Cerebellar nuclear complex (tissue), 1 donor: ENCODE data around the gene JPT1.

Experiments used
- DNase-seq, 2 experiments: peaks; one replicate each; lab custom pipeline; 2025; lab: John Stamatoyannopoulos, UW

Gene JPT1

GRCh38 chr17:75105126-75106080, 48.9 kb downstream of the JPT1 start:
- peak; percentile 73 to 76 for DNase-seq

DNA sequence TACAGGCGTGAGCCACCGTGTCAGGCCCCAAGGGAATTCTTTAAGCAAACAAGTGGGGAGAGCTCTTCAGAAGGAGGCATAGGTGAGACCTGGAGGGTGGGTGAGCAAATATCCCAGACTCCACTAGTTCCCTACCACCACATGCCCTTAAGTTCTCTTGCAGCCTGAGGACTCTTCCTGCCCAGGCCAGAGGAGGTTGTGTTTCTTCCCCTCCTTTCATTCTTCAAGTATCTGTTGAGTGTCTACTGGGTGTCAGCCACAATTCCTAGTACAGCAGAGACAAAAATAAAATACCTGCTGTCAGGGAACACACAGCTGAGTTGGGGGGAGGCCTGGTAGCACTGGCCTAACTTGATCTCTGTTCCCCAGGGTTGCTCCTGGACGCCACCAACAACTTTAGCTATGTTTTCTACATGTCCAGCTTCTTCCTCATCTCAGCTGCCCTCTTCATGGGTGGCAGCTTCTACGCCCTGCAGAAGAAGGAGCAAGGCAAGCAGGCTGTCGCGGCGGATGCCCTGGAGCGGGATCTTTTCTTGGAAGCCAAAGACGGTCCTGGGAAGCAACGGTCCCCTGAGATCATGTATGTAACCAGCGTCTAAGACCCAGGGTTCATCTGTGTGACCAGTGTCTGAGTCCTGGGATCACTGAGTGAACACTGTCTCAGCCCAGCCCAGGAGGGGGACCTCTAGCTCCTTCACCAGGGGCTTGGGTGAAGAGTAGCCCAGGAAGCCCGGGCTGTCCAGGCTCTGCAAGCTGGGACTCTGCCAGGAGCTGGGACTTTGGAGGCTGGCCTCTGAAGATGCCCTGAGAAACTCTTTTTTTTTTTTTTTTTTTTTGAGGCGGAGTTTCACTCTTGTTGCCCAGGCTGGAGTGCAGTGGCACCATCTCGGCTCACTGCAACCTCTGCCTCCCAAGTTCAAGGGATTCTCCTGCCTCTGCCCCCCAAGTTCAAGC, 50.4 kb downstream of the JPT1 start:
- no peak for DNase-seq

DNA sequence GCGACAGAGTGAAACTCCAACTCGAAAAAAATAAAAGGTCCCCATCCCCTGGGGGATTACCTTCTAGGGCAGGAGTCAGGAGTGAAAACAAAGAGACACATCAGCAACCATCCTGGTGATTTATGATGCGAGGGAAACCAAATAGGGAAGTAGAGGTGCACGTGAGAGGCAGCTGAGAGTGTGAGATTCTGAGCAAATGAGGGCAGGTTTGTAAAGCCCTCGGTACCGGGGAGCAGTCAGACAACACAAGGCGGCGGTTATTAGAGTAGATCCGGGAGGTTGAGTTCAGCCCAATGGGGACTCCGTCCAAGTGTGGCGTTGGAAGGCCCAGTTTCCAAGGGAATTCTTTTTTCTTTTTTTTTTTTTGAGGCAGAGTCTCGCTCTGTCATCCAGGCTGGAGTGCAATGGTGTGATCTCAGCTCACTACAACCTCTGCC, 51.9 kb downstream of the JPT1 start:
- no peak for DNase-seq

DNA sequence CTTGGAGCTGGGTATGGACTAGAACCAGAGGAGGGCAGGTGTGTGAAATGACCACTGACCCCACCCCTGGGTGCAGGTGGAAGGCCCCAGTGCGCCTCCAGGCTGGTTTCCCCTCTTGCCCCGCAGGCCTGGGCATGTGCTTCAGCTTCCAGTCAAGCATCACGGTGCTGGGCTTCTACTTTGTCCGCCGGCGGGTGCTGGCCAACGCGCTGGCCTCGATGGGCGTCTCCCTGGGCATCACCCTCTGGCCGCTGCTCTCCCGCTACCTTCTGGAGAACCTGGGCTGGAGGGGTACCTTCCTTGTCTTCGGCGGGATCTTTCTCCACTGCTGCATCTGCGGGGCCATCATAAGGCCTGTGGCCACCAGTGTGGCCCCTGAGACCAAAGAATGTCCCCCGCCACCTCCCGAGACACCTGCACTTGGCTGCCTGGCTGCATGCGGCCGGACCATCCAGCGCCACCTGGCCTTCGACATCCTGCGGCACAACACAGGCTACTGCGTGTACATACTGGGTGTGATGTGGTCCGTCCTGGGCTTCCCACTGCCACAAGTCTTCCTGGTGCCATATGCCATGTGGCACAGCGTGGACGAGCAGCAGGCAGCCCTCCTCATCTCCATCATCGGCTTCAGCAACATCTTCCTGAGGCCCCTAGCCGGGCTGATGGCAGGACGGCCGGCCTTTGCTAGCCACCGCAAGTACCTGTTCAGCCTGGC, 54.3 kb downstream of the JPT1 start:
- no peak for DNase-seq

DNA sequence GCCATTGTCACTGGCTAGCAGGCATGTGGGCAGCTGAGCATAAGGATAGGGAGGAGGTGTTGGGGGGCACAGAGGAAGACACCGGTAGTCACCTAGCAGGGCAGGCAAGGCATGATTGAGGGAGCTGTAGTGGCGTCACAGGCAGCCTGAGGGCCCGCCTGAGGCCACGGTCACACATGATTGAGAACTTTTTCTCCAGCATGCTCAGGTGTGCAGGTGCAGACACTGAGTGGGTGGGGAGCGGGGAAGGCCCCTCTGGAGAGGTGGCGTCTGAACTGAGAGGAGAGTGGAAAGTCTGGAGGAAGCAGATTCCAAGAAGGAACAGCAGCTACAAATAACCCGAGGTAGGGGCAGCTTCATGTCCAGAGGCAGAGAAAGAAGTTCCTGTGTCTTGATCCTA, 55.5 kb downstream of the JPT1 start:
- no peak for DNase-seq

GRCh38 chr17:75097865-75098264, 56.4 kb downstream of the JPT1 start:
- DNase-seq = no peak

GRCh38 chr17:75096082-75096625, 58.2 kb downstream of the JPT1 start:
- no peak for DNase-seq

DNA sequence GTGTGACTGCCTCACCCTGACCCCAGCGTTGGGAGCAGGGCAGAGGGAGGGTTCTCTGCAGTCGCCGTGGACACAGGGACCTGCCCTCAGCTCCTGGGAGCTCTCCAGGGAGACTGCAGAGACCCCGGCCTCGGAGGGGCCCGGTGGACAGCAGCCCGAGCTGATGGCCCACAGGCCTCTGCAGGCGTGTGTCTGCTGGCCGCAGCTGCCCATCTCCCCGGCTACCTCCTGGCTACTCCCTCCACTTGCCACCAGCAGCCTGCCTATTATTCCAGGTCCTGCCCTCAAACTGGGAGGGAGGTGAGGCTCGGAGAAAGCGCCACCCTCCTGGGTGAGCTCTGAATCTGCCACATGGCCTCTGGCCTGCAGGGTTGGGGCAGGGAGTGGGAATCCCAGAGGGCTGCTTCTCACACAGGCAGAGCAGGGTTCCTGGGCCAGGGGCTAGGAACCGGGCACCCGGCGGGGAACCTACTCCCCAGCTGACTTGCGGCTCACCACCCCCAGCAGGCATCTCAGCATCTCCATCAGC, 59.4 kb downstream of the JPT1 start:
- DNase-seq = no peak

- DNase-seq = no peak
Observed at GRCh38 chr17:75093548-75094158, 60.7 kb downstream of the JPT1 start.

GRCh38 chr17:75091855-75092327, 62.4 kb downstream of the JPT1 start:
- no peak for DNase-seq

DNA sequence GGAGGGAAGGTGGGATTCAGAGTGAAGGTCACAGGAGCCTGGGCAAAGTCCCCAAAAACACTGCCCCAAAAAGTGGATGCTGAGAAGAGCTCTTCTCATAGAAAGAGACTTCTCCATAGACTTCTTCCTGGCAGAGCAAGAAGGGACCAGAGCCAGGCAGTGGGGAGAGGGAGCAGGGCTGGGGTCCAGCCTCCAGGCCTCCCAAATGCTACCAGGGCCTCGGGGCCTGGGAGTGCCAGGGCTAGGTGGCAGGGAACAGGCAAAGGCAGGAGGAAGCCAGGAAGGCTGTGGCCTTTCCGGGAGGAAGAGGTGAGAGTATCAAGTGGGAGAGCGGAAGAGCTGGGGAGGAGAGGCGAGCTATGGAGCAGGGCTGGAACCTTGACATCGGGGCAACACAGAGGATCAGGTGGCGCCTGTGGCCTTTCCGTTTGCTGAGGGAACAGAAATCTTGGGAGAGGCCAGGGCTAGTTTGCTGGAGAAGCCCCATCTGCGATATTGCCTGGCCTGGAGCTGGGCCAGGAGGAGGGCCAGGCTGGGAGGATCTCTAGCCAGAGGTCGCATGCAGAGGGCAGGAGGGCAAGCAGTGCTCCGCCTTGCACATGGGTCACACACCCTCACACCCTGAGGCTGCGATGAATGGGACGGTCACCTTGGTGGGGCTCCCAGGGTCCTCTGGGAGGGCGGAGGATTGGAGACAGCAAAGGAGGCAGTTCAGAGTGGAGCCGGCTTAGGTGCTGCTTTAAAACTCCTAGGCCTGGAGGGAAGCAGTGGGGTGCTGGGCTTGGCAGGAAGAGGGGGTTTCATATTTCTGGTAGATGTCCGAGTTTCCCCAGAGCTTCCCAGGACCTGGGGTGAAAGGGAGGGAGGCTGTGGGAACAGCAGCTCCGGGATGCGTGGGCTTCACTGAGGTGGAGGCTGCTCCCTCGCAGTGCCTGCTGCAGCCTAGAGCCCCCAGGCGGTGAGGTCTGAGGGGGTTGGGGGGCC, 63.1 kb downstream of the JPT1 start:
- DNase-seq = no peak

DNA sequence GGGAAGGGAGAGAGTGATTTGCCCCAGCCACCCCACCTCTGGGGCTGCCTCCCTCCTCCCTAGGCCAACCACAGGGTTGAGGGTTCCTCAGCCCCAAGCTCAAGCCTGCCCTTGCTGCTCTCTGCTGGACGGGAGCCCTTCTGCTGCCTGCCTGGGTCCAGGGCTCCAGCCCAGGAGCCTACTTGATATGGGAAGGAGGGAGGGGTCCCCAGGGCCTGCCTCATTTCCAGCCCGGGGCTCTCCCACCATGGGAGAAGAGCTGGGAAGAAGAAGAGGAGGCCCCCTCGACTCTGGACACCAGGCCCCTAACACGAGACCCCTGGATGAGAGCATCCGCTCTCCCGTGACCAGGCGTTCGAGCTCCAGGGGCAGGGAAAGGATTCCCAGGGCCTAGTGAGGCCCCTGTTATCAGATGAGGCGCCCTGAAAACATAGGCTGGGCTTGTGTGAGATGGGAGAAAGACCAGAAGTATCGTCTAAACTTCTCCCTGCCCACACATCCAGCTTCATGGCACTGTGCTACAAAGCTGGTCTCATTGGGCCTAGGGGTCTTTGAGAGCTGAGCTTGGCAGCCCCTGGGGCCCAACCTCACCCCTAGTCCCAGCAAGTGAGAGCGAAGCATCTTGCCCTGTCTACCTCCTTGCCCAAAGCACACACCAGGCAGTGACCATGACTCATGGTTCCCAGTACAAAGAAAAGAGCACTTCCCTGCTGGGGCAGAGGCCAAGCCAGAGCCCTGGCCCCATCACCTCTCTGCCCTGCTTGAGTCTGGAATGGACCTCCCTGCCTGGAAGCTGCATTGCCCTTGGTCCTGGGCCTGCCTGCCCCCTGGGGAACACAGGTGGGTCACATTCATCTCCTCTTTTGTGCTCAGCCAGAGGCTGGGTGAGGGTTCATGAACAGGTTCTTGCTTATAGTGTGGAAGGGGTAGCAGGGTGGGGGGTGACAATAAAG, 65.6 kb downstream of the JPT1 start:
- no peak for DNase-seq

DNA sequence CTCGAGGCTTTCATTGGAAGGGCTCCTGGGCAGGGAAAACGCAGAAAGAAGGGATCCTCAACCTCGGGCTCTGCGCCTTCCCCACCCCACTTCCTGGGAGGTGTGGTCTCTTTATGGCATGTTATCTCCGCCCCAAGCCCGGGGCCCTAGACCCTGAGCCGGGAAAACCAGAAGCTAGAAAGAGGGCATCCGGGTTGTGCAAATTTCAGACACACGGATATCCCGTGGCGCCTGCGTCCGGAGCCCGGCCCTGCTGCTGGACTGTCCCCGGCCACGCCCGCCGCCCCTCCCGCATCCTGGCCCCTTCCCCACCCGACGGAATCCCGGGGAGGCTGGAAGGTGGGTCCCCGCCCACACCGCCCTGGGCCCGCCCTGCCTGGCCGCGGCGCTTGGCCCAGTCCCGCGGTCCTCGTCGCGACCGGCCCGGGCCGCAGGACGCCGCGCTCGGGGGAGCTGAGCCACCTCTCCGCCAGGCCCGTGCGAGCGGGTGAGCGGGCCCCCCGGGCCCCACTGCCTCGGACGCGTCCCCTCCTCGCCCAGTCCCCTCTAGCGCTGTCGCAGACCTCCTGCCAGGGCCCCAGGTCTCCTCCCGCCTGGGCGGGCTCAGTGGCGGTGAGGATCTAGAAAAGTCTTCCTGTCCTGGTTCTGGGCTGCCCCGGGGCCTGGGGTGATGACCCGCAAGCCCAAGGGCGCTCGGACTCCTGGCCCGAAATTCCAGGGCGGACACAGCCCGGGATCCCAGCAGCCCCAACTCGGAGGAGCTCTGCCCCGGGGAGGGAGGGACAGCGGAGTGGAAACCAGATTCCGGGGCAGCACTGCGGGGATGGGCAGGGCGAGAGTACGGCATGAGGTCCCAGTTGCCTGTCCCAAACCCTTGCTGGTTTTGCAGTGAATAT, 66.5 kb downstream of the JPT1 start, which contains the start of gene SLC16A5:
TSS of gene SLC16A5 (plus strand) at position 397 of the 896 bp plus-strand sequence. CDS start 5,683 bp downstream, outside the sequence.
- DNase-seq = no peak

- no peak for DNase-seq
Observed at GRCh38 chr17:75087182-75087557, 67.1 kb downstream of the JPT1 start.

DNA sequence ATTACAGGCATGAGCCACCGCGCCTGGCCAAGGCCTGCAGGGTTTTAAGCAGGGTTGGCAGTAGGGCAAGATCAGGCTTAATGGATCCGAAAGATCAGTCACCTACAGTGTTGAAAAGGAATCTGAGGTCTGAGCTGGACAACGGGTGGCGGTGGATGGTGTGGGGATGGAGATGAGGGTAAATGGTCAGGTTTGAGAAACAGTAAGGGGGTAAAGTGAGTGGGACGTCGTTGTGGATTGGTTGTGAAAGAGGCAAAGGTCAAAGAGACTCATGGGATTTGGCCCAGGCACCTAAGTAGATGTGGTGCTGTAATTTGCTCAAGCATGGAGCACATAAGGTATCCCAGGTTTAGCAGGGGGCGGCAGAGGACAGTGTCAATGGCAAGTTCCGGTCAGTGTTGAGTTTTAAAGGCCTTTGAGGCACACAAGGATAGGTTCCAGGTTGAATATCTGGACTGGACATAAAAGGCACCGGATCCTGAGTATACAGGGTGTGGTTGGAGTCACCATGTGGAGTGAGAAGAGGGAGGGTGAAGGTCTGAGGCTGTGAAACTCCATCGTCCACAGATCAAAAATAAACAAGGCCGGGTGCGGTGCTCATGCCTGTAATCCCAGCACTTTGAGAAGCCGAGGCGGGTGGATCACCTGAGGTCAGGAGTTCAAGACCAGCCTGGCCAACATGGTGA, 67.7 kb downstream of the JPT1 start:
- no peak for DNase-seq
